T47D (cell line): ENCODE measurements around the gene LUZP1.
A peak's percentile ranks its signal among the peaks of the same experiment; 100 is the strongest.

Experiments used
- DNase-seq, 2 experiments: peaks; one replicate each; pipeline versions ENCODE4 v3.0.0 to v3.0.0-alpha.2; 2011 to 2012; ENCODE audit warnings: low read depth in 1 of 2, low spot score in 1 of 2
- JUND ChIP-seq: IDR thresholded peaks from 2 replicates; pipeline ENCODE4 v1.6.1; 2012; ENCODE audit warnings: low read depth
- in situ Hi-C: cut with HindIII; loops from 2 replicates; pipeline ENCODE4 v1.10.0; 2016; ENCODE audit warnings: low sequenced_read_pairs, low pct_unique_long_range_greater_than_20kb

LUZP1 gene

DNA sequence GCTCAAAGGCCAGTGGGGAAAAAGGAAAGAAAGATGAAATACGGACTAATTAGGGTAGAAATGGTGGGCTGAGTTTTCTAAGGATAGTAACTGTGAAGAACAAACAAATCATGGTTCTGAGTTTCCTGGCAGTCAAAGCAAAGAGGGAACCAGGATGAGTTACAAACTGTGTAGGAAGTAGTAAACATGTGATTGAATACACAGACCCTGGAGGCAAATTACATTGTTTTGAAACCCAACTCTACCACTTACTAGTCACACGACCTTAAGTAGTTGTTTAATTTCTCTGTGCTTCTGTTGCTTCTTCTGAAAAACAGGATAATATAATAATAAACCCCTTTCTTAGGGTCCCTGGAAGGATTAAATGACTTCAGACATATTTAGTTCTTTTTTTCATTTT lies 11.2 kb upstream of the LUZP1 start:
- TF ChIP-seq JUND, result no peak
- in situ Hi-C loops, result no loop called here
- no peak for DNase-seq

DNA sequence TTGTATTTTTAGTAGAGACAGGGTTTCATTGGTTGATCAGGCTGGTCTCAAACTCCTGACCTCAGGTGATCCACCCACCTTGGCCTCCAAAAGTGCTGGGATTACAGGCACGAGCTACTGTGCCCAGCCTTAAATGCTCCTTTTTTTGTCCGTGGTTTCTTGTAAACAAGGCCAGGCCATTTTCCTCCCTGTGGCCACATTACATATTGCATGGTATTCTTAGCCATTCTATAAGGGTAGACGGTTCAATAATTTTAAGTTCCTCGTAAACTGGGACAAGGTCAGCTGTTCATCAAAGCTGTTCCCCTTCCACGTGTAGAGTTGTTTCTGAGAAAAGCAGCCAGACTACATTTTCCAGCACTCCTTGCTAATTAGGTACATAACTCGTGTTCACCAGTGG lies 10.3 kb upstream of the LUZP1 start:
- DNase-seq, result peak; percentile 40 to 50
- no peak for TF ChIP-seq JUND
- in situ Hi-C loops, result no loop called here

DNA sequence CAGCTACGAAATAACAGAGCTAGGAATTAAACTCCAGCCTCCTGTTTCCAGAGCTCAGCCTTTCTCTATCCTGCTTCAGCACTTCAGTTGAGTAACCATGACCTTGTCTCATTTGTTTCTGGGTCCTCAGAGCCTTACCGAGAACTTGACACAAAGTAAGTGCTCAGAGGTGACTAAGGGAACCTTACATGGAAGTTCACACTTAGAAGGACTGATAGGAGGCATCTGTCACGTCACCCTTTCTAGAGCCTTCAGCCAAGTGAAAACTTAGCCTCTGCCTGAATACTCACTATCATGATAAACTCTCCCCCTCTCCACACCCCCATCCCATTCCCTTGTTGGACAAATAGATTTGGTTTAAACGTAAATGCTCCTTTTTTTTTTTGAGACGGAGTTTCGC lies 9.8 kb upstream of the LUZP1 start:
- DNase-seq, result no peak
- in situ Hi-C loops, result no loop called here
- TF ChIP-seq JUND, result no peak

DNA sequence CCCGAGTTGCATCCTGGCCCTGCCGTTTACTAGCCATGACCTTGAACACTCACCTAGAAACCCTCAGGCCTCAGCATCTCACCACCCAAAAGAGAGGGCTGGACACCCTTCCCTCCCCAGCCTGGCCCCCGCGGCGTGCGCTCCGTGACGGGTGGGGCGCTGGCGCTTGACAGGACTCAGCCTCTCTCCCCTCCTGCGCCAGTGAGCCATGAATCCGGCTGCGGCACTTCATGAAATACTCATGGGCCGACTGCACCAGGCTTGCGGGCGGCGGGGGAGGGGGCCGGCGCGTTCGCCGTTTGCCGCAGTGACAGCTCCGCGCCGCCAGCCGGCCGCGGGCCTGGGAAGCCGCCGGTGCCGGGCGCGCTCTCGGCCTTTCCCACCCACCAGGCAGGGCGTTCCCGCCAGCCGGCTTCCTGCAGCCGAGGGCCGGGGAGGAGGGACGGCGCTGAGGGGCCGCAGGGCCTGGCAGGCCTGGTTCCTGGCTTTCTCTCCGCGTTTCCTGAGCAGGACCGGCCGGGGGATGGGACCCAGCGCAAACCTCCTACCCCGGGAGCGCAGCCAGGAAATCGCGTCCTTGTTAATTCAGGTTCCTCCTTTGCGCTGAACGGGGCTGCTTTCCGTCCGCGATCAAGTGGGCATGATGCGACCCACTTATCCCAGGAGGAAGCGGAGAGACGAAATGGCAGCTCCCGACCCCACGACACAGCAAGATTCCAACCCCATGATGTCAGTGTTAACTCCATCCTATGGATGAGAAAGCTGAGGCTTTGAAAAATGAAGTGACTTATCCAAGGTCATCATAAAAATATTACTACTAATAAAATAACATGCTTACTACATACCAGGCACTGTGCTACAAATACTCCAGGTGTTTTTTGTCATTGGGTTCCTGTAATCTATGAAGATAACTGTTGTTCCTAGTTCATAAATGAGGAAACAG lies 9.1 kb upstream of the LUZP1 start:
- peak; percentile 46 to 51 for DNase-seq
- in situ Hi-C loops, result no loop called here
- no peak for TF ChIP-seq JUND

DNA sequence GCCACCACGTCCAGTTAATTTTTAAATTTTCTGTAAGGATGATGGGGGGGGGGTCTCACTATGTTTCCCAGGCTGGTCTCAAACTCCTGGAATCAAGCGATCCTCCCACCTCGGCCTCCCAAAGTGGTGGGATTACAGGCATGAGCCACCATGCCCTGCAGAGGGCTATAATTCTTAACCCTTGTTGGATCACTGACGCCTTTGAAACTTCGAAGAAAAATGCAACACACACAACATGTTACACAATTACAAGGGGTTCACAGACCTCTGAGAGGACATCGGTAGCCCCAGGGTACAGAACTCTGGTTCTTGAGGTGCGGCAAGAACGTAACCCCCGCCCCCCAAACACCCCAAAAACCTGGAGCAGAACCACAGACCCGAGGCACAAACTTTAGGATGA lies 8.4 kb upstream of the LUZP1 start:
- no peak for DNase-seq
- in situ Hi-C loops, result no loop called here
- no peak for TF ChIP-seq JUND

DNA sequence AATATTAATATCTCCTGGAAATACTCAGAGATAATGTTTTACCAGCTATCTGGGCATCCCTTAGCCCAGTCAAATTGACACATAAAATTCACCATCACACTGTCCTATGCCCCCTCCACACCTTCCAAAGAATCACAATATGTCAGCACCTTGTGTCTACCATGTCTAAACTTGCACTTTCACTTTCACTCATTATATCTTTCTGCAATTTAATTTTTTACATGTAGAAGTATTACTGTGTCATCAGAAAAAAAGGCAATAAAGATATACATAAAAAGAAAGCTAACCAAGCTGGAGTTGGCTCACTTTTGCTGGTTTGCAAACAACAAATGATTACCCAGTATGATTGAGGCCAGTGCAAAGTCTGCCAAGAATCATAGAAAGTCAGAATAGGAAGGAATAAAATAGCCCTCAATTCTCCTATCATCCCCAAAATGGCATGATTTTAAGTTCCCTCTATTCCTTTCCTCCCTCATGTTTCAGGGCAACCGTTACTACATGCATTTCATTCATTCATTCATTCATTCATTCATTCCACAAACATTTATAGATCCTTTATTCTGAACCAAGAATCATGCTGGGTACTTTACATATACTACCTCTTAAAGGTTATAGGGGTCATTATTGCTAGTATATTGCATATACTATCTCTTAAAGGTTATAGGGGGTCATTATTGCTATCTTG lies 5.9 kb upstream of the LUZP1 start:
- DNase-seq, result no peak
- in situ Hi-C loops, result no loop called here
- TF ChIP-seq JUND, result no peak

DNA sequence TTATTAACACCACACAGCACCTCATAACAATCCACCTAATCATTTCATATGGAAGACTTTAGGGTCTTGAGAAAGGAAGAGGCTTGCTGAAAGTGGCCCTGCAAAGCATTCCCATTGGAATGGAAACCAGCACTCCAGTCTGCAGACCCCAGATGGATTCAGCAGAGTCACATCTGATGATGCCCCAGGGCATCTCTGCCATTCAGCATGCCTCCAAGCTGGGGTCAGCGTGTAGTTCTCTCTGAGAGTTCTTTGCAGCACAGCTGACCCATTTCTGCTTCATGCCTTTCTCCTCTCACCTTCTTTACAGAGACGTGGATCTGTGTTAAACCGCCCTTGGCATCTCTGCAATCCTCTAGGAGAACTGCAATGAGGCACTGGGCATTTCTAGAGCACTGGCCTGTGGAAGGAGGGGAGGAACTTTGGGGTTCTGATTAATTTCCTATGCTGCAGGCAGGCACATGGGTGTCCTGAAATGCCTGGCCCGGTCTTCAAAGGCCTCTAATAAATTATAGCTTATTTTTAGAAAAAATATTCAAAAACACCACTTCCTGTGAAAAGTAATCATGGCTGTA lies 2.6 kb upstream of the LUZP1 start:
- in situ Hi-C loops, result no loop called here
- no peak for DNase-seq
- no peak for TF ChIP-seq JUND

DNA sequence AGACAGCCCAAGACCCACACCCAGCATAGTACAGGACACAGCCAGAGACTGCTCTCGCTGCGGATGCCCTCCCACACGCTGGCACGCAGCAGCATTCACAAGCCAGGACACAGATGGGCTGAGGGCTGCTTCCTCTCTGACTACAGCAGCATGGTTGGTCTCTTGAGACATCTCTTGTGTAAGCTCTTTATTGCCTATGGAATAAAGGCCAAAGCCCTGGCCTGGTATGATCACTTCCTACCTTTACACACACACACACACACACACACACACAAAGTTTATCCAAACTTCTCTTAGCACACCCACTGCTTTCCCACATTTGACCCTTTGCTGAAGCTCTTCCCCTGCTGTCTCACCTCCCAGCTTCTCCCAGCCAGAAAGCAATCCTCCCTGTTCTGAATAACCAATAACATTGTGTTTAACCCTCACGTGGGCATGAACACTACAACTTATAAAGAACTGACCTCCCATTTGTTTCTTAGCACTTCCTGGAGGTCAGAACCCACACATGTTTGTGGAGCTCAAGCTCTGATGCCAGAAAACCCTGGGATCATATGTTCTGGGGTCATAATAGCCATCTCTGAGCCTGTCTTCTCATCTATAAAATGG lies 1.2 kb upstream of the LUZP1 start:
- TF ChIP-seq JUND, result no peak
- in situ Hi-C loops, result no loop called here
- peak in 1 of 2 experiments; percentile 30 for DNase-seq

DNA sequence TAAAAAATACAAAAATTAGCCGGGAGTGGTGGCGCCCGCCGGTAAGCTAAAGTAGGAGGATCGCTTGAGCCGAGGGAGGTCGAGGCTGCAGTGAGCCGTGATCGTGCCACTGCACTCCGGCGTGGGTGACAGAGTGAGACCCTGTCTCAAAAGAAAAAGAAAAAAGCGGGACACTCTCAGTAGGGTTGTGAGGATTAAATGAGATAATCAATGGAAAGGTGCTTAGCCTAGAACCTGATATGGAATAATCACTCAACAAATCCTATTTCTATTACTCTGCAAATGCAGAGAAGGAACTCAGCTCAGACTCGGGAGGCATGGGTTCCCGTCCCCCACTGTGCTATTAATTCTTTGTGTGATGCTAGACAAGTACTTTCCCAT lies 529 bp upstream of the LUZP1 start:
- no peak for TF ChIP-seq JUND
- DNase-seq, result no peak
- in situ Hi-C loops, result no loop called here

DNA sequence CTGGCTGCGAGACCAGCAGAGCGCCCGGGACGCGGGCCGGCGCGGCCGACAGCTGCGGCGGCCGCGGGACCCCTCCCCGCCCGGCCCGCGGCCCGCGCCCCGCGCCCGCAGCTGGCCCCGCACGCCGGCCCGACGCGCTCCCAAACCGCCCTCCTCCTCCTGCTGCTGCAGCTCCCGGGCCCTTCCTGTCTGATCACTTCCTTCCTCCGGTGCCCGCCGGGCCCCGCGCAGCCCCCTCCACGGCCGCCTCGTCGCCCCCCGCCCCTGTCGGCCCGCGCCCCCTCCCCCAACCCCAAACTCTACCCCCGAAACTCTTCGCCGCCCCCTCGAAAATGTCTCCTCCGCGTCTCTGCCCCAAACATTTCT lies 594 bp downstream of the LUZP1 start:
- no peak for TF ChIP-seq JUND
- in situ Hi-C loops, result no loop called here
- DNase-seq, result no peak

DNA sequence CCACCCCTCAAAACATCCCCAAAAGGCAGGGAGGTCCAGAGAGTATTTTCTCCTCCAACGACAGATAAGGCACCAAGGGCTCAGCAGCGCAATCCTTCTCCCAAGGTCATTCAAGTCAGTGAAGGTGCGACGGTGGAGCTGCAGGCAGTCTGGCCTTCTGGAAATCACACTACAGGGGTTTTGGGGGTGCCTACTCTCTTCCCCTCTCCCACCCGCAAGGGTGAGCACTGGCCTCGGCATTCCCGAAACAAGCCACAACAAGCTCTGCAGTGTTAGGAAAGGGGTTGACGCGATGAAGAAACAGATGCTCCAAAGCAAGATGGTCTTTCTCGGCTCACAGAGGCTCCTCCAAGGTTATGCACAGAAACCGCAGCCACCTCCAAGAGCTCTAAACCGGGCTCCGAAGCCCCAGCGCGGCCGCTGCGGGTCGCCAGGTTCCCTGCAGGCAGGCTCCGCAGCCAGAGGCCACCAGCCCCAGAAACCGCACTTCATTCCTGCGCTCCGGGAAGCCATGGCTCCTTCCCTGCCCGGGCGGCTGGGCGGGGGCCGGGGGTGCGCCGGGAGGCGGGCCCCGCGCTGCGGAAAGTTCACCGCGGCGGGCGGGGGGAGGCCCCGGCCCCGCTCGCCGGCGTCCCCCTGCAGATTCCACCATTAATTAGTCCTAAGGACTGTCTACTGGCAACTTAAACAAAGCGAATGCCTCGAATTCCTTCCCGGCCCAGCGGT lies 1.1 kb downstream of the LUZP1 start:
- no peak for TF ChIP-seq JUND
- in situ Hi-C loops, result no loop called here
- peak; percentile 52 to 64 for DNase-seq

DNA sequence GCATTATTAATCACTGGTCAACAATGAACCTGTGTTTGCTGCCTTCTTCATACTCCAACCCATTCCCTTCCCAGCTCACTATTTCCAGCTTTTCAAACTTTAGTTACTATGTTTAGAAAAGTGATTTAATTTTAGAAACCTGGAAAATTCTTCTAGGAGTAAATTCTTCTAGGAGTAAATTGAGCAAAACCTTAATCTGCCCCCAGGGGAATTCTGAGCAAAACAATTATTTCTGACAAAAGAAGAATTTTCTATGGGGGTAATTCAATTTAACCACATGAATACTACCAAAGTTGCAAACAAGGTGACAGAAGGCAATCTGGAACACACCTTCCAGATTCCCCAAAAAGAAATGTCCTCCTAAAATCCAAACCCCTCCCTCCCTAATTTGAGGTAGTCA lies 1.8 kb downstream of the LUZP1 start:
- no peak for TF ChIP-seq JUND
- no peak for DNase-seq
- in situ Hi-C loops, result no loop called here
